ENCODE measurements around the gene ERMN. TPM values are rescaled to one million over a fixed set of nuclear protein-coding genes. Genes with fewer than 3 reads are reported as not detected.
"Not testable (repeated sequence)": the region's sequence is repeated elsewhere in the genome, so short reads cannot be mapped to it uniquely, and the experiment has no call there.

ERMN gene
- not detected for total RNA-seq

DNA sequence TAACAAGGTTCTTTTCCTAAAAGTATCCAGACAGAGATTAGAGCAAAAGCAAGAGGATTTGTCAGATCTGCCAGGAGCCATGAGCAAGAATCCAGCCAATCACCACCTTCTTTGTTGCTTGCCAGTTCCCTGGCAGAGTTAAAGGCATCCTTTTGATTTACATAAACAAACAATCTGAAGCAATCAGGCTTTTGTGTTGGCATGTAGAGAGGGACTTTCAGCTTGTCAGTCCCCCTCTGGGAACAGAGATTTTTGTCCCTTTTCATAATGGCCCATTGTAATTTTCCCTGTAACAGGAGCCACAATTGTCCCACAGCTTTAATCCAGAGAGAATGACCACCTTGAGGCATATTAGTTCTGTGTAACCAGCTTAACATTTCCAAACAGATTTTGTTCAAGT, at the start of gene ERMN:
Gene ERMN, minus strand, starts transcription at position 39 of the 400 bp plus-strand sequence. CDS start 182 bp downstream, outside the sequence.
- ATAC-seq, result no peak

DNA sequence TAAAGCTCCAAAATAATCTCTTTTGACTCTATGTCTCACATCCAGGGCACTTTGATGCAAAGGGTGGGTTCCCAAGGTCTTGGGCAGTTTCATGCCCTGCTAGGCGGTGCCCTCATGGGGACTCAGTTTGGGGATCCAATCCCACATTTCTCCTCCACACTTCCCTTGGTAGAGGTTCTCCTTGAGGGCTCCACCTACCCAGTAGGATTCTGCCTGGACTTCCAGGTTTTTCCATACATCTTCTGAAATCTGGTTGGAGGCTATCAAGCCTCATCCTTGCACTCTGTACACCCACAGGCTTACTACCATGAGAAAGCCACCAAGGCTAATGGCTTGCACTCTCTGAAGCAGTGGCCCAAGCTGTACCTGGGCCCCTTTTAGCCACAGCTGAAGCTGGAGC, 49.8 kb upstream of the ERMN start:
- no peak for ATAC-seq

DNA sequence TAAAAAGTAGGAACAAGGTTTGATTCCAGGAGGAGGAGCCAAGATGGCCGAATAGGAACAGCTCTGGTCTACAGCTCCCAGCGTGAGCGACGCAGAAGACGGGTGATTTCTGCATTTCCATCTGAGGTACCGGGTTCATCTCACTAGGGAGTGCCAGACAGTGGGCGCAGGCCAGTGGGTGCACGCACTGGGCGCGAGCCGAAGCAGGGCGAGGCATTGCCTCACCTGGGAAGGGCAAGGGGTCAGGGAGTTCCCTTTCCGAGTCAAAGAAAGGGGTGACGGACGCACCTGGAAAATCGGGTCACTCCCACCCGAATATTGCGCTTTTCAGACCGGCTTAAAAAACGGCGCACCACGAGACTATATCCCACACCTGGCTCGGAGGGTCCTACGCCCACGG, 42.9 kb upstream of the ERMN start:
- ATAC-seq, result not testable (repeated sequence)

- no peak for ATAC-seq
These were observed 42.1 kb upstream of the ERMN start for GRCh38 chr2:157367704-157368103.

- ATAC-seq, result no peak
These were observed 38.8 kb upstream of the ERMN start for GRCh38 chr2:157364257-157364974.

- no peak for ATAC-seq
These were observed 38.0 kb upstream of the ERMN start for GRCh38 chr2:157363612-157364101.

DNA sequence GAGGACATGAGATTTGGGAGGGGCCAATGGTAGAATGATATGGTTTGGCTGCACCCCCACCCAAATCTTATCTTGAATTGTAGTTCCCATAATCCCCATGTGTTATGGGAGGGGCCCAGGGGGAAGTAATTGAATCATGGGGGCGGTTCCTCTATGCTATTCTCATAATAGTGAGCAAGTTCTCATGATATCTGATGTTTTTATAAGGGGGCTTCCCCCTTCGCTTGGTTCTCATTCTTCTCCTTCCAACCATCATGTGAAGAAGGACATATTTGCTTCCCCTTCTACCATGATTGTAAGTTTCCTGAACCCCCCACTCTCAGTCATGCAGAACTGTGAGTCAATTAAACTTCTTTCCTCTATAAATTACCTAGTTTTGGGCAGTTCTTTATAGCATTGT, 37.0 kb upstream of the ERMN start:
- no peak for ATAC-seq

DNA sequence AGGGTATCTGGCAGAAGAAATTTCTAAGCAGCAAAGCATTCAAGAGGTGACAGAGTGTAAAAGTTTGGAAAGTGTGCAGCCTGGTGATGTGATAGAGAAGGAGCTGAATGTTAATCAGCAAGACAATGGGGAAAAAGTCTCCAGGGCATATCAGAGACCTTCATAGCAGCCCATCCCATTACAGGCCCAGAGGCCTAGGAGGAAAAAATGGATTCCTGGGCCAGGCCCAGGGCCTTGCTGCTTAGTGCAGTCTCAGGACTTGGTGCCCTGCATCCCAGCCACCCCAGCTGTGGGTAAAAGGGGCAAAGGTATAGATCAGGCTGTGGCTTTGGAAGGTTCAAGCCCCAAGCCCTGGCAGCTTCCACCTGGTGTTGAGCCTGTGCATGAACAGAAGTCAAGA, 35.9 kb upstream of the ERMN start:
- no peak for ATAC-seq

DNA sequence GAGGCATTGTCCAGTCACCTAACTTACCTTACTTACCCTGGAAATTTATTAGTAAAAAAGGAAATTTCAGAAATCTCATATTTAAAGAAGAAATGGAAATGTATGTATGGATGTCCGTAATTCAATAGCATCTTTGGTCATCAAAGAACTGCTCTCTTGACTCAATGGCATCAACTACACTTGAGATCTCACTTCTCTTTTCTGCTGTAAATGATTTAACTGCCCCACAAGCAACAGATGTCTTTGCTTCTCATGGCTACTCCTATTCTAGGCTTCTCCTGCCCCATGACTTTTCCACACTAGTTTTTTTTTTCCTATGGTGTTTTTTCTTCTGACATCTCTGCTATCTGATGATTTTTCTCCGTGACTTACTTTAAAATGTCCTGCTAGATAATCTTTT, 34.0 kb upstream of the ERMN start:
- ATAC-seq, result no peak

- no peak for ATAC-seq
These were observed 30.0 kb upstream of the ERMN start for GRCh38 chr2:157355618-157356017.

DNA sequence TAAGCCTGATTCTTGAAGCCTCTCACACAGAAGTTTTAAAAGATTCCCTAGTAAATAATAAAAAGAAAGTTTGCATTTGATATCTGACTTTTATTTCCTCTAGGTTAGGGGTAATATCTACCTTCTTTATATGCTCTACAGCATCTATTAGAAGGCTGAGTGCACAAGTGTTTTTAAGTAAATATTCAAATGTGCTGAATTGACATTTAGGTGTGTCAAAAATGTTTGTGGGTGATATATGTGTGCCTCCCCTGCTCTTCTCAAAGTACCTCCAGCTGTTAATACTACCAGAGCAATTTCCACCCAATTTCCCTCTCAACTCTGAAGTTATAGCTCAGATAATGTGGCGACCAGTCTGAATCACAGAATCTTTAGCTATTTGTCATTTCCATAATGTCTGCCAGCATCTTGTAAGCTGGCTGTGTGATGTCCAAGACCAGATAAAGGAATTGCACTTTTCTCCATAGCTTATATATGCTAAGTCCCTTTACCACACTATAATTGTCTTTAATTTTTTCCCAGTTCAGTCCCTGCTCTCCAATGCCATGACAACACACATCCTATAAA, 24.4 kb upstream of the ERMN start:
- no peak for ATAC-seq

DNA sequence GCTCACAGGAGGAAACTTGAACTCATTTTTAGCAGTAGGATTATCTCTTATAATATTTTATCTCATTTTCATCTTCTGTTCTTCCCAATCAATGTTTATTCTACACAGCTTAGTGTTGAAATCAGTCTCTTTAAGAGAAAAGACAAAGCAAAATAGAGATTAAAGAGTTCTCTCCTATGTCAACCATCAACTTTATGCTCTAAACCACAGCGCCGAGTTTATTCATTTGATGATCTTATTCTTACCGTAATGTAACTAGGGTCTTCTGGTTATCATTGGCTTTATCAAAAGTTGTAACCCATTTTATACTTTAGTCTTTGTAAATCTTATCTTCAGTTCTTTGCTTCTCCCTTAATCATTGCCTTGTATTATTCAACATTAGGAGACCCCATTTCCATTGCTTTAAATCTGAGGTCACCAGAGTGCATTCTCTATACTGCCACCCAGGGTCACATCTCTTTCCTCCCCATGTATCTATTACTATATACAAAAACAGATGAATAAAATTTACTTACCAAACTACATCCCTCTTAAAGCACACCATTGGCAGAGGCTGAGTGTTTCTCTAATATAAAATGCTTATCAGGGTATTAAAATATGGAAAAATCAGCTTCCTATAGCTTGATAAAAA, 22.8 kb upstream of the ERMN start:
- no peak for ATAC-seq

DNA sequence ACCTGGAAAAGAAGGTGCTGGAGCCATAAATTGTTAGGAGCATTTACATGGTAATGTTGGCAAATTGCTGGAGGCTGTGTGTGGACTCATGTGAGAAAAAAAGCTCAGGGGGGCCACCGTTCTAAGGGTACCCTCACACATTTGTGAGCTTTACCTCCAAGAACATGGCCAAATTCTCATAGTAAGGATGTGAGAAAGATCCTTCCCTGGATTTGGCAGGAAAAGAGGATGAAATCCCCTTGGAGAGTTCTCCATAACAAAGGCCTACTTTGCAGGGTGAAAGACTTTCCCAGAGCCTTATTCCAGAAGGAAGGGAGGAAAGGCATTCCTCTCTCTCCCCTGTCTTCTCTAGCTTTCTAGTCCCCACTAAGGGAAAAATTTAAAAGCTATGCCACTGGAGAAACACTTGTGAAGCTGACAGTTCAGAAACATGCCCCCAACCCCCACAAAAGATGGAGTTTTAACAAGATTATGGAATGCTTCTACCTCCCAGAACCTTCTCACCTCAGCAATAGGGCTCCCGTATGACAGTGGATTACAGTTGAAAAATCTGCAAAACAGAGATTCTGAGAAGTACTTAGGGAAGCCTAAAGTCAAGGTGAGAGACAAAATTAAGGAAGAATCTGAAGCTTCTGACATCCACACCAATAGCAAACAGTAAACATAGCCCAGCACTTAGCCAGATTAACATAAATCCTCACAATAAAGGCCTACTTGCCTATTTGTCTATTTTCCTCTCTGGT, 20.2 kb upstream of the ERMN start:
- ATAC-seq, result no peak

DNA sequence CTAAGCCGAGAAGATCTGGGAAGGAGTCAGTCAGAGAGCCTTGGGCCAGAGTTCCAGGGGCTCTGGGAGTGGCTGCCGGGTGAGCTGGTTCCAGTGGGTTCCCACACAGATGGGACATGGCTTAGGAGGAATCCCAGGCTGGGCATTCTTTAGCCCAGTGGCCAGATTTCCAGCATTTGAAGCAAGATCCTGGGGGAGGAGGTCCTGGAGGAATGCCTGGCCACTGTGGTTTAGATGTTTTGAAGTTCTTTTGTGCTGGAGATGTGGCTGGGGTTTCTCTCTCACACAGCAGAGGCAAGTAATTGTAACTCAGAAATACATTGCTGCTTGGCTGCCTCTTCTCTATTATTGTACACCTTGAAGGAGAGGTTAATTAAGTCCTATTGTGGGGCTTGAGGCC, 15.8 kb upstream of the ERMN start:
- not testable (repeated sequence) for ATAC-seq

DNA sequence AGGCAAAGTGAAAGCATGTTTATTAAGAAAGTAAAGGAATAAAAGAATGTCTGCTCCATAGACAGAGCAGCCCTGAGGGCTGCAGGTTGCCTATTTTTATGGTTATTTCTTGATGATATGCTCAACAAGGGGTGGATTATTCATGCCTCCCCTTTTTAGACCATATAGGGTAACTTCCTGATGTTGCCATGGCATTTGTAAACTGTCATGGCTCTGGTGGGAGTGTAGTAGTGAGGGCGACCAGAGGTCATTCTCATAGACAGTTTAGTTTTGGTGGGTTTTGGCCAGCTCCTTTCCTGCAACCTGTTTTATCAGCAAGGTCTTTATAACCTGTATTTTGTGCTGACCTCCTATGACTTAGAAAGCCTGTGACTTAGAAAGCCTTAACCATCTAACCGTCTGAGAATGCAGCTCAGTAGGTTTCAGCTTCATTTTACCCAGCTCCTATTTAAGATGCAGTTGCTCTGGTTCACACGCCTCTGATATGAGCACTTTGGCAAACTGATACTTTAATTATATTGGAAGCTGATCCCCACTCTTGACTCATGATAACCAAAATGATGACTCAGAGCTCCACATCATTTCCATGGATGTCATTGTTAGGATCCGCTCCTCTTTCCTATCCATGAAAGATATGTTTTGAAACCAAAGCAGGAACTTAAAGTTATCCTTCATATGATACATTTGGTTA, 14.5 kb upstream of the ERMN start:
- ATAC-seq, result no peak

- no peak for ATAC-seq
These were observed 12.4 kb upstream of the ERMN start for GRCh38 chr2:157337978-157338377.

- no peak for ATAC-seq
These were observed 10.8 kb upstream of the ERMN start for GRCh38 chr2:157336137-157337010.

GRCh38 chr2:157334797-157335196, 9.2 kb upstream of the ERMN start:
- no peak for ATAC-seq

DNA sequence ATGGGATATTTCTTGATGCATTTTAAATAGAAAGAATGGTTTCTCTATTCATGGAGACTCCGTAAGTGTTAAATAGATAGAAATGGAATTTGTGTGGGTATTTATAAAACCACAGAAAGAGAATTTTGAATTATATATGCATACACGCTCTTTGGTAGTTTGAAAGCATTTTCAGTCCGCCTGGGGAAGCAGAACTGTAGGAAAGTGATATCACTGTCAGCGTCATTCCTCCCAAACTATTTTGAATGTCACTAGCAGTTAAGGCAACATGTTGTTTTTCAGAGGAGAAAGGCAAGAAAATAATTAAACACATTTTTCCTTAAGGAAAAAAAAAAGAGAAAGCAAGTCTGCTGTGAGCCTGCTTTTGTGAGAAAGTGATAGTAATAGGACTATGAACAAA, 8.7 kb upstream of the ERMN start:
- no peak for ATAC-seq

GRCh38 chr2:157333304-157334047, 7.9 kb upstream of the ERMN start:
- ATAC-seq, result no peak

GRCh38 chr2:157329524-157329923, 3.9 kb upstream of the ERMN start:
- peak; percentile 25 for ATAC-seq

All from esophagus mucosa (tissue), 1 donor.